22Rv1 (cell line): ENCODE results near the gene PHF1.

ENCODE experiments used
- CTCF ChIP-seq: fragments of 450-650 bp; IDR thresholded peaks from 2 replicates; pipeline ENCODE4 v1.5.1; 2017; ENCODE audit warnings: mild to moderate bottlenecking
- ZFX ChIP-seq: fragments of 450-650 bp; IDR thresholded peaks from 2 replicates; pipeline ENCODE4 v1.6.1; 2017; ENCODE audit warnings: antibody characterized with exemption, borderline replicate concordance

- TF ChIP-seq CTCF, result no peak
- no peak for TF ChIP-seq ZFX
These were observed 47.9 kb downstream of the PHF1 start for GRCh38 chr6:33458676-33459075.
